ENCODE data around the gene SMOC2. TPM values are rescaled to one million over a fixed set of nuclear protein-coding genes. Genes with fewer than 3 reads are reported as not detected.

Gene SMOC2
- total RNA-seq, 1 donor from 2014 or later: not detected

DNA sequence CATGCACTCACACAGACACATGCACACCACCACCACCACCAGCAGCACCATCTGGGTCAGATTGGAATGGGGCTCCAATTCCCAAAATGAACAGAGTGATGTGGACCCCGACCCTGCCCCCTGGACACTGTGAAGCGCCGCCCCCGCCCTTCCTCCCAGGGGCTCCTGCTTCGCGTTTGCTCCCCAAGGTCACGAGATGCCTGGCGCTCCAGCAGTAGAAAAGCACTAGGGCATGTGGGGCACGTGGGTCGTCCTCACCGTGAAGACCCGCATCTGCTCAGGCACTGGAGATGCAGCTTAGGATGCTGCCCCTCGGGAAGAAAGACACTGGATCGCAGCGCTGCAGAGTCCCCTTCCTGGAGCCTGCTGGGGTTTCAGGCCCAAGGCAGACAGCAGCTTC is 184.0 kb downstream of the SMOC2 start:
- TF ChIP-seq, protein P1, sequence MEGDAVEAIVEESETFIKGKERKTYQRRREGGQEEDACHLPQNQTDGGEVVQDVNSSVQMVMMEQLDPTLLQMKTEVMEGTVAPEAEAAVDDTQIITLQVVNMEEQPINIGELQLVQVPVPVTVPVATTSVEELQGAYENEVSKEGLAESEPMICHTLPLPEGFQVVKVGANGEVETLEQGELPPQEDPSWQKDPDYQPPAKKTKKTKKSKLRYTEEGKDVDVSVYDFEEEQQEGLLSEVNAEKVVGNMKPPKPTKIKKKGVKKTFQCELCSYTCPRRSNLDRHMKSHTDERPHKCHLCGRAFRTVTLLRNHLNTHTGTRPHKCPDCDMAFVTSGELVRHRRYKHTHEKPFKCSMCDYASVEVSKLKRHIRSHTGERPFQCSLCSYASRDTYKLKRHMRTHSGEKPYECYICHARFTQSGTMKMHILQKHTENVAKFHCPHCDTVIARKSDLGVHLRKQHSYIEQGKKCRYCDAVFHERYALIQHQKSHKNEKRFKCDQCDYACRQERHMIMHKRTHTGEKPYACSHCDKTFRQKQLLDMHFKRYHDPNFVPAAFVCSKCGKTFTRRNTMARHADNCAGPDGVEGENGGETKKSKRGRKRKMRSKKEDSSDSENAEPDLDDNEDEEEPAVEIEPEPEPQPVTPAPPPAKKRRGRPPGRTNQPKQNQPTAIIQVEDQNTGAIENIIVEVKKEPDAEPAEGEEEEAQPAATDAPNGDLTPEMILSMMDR (IDR thresholded peaks at IDR 0.05; ENCODE audit: unreplicated experiment): no peak
- no peaks in the 10 kb centered on the region for H3K9me3 Mint-ChIP-seq (ENCODE audit: unreplicated experiment)
- H3K36me3 Mint-ChIP-seq (ENCODE audit: low read depth, unreplicated experiment): no peaks in the 10 kb centered on the region
- no peak overlapping the region for H3K4me3 Mint-ChIP-seq (ENCODE audit: unreplicated experiment)
- H3K4me1 Mint-ChIP-seq (ENCODE audit: unreplicated experiment): no peaks in the 10 kb centered on the region
- no peak for DNase-seq (ENCODE audit: low spot score)
- H3K27ac Mint-ChIP-seq (ENCODE audit: unreplicated experiment): no peak overlapping the region
- H3K27me3 Mint-ChIP-seq (ENCODE audit: unreplicated experiment): peaks cover 4% of the 10 kb centered on the region

DNA sequence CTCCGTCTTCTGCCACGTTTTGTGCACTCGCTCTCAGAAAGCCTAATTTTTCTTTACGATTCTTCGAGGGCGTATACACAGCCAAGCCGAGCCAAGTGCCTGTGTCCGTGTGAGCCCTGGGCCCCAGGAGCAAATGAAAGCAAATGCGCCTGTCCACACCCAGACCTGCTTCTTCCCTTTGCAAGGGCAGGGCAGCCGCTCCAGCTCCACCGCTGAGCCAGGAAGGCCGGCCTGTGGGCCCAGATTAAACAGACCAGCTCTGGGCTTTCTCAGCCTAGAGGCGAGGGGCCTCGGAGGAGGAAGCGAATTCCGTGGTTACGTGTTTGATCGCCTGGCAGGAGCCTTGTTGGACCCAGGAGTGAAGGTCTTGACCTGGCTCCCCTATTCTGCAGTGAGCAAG is 184.6 kb downstream of the SMOC2 start:
- Mint-ChIP-seq H3K9me3 (ENCODE audit: unreplicated experiment) (no peaks in the 10 kb centered on the region), H3K4me3 (ENCODE audit: unreplicated experiment) (no peak overlapping the region), H3K27me3 (ENCODE audit: unreplicated experiment) (peaks cover 4% of the 10 kb centered on the region), H3K4me1 (ENCODE audit: unreplicated experiment) (no peaks in the 10 kb centered on the region), H3K36me3 (ENCODE audit: low read depth, unreplicated experiment) (no peaks in the 10 kb centered on the region), H3K27ac (ENCODE audit: unreplicated experiment) (no peak overlapping the region)
- TF ChIP-seq, protein P1 (IDR thresholded peaks at IDR 0.05; ENCODE audit: unreplicated experiment): no peak
- DNase-seq (ENCODE audit: low spot score): no peak

DNA sequence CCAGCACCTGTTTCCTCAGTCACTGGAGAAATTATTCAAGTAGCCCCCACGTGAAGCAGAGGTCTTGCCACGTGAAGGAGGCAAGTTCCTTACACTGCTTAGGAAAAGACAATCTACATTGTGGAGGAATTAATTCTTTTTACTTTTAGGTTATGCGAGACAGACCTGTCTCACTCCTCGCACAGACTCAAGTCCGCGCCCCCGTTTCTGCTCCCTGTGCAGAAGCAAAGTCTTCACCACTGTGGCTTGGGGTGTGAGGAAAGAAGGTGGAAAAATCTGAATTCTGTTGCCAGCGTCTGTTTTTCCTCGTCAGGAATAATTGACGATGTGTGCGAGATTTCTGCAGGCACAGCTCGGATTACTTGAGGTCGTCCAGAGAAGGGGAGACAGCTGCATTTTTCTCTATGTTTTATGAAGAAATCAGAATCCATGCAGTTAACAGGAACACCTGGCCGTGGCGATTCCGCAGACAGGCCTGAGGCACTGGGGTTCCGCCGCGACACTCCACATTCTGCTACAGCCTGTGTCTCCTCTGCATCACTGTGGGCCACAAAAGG is 185.1 kb downstream of the SMOC2 start:
- no peak for DNase-seq (ENCODE audit: low spot score)
- no peaks in the 10 kb centered on the region for H3K36me3 Mint-ChIP-seq (ENCODE audit: low read depth, unreplicated experiment)
- H3K4me1 Mint-ChIP-seq (ENCODE audit: unreplicated experiment): no peaks in the 10 kb centered on the region
- TF ChIP-seq, protein P1 (IDR thresholded peaks at IDR 0.05; ENCODE audit: unreplicated experiment): no peak
- H3K4me3 Mint-ChIP-seq (ENCODE audit: unreplicated experiment): no peak overlapping the region
- H3K27ac Mint-ChIP-seq (ENCODE audit: unreplicated experiment): no peak overlapping the region
- peaks cover 4% of the 10 kb centered on the region for H3K27me3 Mint-ChIP-seq (ENCODE audit: unreplicated experiment)
- H3K9me3 Mint-ChIP-seq (ENCODE audit: unreplicated experiment): no peaks in the 10 kb centered on the region

DNA sequence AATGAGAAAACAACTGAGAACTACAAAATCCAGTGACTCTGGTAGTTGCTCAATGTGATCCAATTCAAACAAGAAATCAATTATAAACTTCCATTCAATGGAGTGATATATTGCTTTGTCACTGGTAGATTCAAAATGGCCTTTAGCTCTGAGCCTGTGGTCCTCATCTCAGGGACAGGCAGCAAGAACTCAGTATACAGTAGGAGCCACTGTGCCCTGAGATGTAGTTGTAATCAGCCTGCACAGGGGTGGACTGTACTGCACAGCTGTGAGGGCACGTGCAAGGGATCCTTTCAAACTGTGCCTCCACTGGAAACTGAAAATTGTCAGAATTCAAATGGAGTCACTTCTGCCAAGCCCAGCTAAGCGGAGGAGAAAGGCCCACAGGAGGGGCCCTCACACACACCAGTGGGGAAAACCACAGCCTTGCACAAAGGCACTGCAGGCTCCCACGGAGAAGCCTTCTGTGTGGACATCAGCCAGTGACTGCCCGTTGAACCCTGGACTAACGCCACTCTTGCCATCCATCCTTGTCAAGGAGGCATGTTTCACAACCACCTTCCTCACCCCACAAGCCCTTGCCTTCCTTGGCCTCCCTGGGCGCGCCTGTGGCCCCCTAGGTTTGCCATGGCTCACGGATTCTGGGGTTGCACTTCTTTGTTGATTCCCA is 186.7 kb downstream of the SMOC2 start:
- H3K27me3 Mint-ChIP-seq (ENCODE audit: unreplicated experiment): peaks cover 4% of the 10 kb centered on the region
- TF ChIP-seq, protein P1 (IDR thresholded peaks at IDR 0.05; ENCODE audit: unreplicated experiment): no peak
- H3K9me3 Mint-ChIP-seq (ENCODE audit: unreplicated experiment): no peaks in the 10 kb centered on the region
- no peak overlapping the region for H3K27ac Mint-ChIP-seq (ENCODE audit: unreplicated experiment)
- no peak for DNase-seq (ENCODE audit: low spot score)
- no peaks in the 10 kb centered on the region for H3K4me1 Mint-ChIP-seq (ENCODE audit: unreplicated experiment)
- no peak overlapping the region for H3K4me3 Mint-ChIP-seq (ENCODE audit: unreplicated experiment)
- no peaks in the 10 kb centered on the region for H3K36me3 Mint-ChIP-seq (ENCODE audit: low read depth, unreplicated experiment)

DNA sequence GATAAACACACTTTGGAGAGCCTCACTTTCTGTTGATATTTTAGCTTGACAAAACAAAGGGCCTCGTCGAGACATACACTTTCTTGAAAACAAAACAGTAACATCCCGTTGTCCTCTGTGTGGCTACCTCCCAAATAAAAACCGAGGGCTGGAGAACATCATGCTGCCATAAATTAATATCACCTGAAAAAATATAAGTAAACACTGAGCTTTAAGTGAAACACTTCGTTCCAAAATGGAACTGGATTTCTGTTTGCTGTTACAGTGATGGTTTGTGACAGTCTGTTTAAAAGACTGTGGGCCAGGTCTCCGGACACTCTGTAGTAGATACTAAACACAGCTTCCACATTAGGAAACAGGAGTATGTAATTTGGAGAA is 187.2 kb downstream of the SMOC2 start:
- Mint-ChIP-seq H3K9me3 (ENCODE audit: unreplicated experiment) (no peaks in the 10 kb centered on the region), H3K27me3 (ENCODE audit: unreplicated experiment) (peaks cover 4% of the 10 kb centered on the region), H3K27ac (ENCODE audit: unreplicated experiment) (no peak overlapping the region), H3K4me3 (ENCODE audit: unreplicated experiment) (no peak overlapping the region), H3K36me3 (ENCODE audit: low read depth, unreplicated experiment) (no peaks in the 10 kb centered on the region), H3K4me1 (ENCODE audit: unreplicated experiment) (no peaks in the 10 kb centered on the region)
- no peak for DNase-seq (ENCODE audit: low spot score)
- TF ChIP-seq, protein P1 (IDR thresholded peaks at IDR 0.05; ENCODE audit: unreplicated experiment): no peak
